ENCODE results near the gene ZNRF3.

The ZNRF3 gene

DNA sequence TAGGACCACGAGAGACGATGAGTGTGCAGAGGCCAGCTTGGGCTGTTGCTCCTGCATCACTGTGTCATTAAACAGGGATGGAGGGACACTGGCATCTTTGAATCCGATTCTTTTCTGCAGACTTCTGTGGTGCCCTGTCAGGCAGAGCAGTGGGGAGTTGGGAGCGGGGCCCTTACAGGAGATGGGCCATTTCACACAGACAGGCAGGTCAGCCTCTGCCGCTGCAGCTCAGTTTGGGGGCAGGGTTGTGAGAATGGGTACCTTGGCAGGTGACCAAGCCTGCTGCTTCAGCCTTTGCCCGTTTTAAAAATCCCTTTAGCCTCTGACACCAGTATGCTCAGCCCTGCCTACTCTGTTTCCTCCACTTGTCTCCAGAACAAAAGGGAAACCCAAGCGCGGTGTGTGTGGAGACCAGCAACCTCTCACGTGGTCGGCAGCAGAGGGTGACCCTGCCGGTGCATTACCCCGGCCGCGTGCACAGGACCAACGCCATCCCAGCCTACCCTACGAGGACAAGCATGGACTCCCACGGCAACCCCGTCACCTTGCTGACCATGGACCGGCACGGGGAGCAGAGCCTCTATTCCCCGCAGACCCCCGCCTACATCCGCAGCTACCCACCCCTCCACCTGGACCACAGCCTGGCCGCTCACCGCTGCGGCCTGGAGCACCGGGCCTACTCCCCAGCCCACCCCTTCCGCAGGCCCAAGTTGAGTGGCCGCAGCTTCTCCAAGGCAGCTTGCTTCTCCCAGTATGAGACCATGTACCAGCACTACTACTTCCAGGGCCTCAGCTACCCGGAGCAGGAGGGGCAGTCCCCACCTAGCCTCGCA, 165.7 kb downstream of the ZNRF3 start:
- FAIRE-seq (no peak), DNase-seq (ENCODE audit: extremely low spot score, insufficient read length, low read depth) (no peak)

DNA sequence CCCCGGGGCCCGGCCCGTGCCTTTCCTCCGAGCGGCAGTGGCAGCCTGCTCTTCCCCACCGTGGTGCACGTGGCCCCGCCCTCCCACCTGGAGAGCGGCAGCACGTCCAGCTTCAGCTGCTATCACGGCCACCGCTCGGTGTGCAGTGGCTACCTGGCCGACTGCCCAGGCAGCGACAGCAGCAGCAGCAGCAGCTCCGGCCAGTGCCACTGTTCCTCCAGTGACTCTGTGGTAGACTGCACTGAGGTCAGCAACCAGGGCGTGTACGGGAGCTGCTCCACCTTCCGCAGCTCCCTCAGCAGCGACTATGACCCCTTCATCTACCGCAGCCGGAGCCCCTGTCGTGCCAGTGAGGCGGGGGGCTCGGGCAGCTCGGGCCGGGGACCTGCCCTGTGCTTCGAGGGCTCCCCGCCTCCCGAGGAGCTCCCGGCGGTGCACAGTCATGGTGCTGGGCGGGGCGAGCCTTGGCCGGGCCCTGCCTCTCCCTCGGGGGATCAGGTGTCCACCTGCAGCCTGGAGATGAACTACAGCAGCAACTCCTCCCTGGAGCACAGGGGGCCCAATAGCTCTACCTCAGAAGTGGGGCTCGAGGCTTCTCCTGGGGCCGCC, 166.4 kb downstream of the ZNRF3 start:
- no peak for DNase-seq (ENCODE audit: extremely low spot score, insufficient read length, low read depth)
- no peak for FAIRE-seq

DNA sequence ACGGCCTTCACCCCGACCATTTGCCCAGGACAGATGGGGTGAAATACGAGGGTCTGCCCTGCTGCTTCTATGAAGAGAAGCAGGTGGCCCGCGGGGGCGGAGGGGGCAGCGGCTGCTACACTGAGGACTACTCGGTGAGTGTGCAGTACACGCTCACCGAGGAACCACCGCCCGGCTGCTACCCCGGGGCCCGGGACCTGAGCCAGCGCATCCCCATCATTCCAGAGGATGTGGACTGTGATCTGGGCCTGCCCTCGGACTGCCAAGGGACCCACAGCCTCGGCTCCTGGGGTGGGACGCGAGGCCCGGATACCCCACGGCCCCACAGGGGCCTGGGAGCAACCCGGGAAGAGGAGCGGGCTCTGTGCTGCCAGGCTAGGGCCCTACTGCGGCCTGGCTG, 167.1 kb downstream of the ZNRF3 start:
- FAIRE-seq: no peak

DNA sequence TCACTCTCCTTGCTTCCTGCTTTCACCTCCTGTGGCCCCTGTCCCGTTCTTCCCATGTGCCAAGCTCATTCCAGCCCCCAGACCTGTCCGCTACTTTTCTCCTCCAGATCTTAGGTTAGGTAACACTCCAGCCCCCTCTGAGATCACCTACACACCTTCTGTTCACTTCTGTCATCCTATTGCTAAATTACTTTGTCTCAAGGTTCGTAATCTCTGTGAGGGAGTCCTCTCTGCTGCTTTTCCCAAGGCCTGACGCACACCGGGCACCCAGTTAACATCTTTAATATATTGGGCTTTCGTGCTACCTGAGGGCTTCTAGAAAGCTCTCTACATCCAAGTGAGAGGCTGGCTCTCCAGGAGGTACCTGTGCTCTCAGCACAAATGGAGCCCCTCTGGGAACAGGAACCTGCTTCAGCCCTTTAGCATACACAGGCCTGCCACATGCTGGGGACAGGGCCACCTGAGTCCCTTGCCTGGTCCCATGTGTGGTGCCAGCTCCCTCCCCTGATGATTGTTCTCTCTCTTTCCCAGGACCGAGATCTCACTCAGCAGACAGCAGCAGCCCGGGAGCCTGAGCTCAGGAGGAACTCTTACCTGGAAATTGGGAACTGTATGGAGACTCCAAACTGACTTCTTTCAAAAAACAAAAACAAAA, 169.8 kb downstream of the ZNRF3 start:
- FAIRE-seq (no peak), DNase-seq (ENCODE audit: extremely low spot score, insufficient read length, low read depth) (no peak)

More for the DNA sequence above, 167.1 kb downstream of the ZNRF3 start:
- no peak for DNase-seq (ENCODE audit: extremely low spot score, insufficient read length, low read depth)

DNA sequence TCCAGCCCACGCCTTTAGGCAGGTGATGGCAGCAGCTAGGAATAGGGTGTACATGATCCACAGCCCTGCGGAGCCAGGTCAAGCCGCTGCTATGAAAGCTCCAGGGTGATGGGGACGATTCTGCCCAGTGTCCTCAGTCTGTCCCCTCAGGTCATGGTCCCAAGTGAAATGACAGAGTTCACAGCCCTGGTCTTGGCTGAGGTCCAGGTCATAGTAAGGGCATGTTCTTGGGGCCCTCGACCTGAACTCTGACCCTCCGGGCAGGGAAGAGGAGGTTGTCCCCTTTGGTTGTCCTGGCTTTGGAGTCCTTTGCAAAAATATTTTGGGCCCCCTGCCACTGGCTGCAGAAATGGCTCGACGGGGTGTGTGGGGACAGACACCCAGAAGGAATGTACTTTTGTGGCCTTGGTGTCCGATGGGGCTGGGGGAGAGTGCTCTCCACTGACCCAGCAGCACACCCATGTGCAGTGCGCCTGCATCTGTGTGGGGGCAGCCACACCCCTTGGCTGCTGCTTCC, 170.9 kb downstream of the ZNRF3 start:
- DNase-seq (ENCODE audit: extremely low spot score, insufficient read length, low read depth): no peak
- FAIRE-seq: no peak

DNA sequence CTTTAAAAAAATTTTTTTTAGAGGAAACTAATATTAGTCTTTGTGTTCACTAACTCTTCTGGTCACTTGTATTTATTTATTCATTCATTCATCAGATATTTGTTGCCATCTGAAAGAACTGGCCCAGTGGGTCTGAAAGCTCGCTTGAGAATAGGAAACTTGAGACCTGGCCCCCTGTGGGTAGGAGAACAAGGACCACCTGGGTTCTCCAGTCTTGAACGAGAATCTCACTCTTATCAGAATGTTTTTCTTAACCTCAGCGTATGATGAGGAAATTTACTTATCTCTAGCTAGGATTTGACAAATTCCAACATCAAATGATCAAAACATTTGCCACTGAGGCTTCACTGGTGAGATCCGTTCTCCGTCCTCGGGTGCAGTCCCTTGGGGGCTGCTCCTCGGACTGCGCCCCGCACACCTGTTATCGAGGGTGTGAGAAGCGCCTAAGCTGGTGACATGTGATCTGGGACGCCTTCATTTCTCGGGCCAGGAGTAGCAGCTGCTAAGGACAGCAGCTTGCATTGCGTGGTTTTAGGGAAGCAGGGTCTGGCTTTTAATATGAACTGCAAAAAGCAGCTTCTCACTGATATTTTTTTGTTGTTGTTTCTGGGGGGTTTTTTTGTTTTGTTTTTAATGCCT, 171.9 kb downstream of the ZNRF3 start:
- DNase-seq (ENCODE audit: extremely low spot score, insufficient read length, low read depth) (no peak), FAIRE-seq (no peak)

DNA sequence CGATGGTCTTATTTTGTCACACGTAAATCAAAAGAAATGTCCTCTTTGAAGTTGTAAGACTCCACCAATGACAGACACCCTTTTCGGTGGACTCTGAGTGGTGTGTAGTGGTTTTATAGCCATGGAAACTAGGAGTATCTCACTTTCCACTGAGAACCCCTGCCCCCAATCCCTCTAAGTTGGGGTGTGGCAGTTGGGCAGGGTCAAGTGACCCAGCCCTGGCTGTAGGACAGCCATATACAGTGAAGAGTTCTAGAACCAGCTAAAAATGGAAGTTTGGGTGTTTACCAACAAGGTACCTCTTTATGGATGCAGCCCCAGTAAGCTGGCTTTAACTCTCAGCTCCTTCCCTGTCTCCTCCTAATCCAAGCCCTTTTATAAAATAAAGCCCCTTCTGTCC, 173.1 kb downstream of the ZNRF3 start:
- DNase-seq (ENCODE audit: extremely low spot score, insufficient read length, low read depth) (no peak), FAIRE-seq (no peak)

DNA sequence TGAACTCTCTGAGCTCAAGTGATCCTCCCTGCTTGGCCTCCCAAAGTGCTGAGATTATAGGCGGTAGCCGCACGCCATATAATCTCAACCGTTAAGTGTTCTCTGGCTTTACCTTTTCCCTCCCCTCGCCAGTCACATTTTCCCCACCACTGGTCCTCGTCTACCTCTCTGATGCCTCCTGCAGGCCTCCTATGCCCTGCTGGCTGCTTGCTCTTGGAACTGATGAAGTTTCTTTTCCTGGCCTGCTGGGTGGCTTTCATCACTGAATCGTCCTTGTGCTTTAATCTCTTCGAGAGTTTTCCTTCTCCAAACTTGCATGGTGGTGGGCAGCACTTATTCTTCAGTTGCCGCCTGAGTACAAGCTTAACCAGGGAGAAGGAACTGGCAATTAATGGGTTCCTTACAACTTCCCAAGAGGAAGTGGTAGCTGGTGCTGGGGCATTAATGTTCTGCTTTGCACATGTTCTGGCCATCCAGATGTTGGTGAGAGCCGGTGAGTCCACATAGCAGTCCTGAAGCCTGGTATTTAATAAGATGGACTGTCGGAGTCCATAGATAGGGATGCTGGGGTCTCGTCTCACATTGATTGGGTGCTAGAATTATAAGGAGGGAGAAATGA, 177.0 kb downstream of the ZNRF3 start:
- no peak for FAIRE-seq
- DNase-seq (ENCODE audit: extremely low spot score, insufficient read length, low read depth): no peak

DNA sequence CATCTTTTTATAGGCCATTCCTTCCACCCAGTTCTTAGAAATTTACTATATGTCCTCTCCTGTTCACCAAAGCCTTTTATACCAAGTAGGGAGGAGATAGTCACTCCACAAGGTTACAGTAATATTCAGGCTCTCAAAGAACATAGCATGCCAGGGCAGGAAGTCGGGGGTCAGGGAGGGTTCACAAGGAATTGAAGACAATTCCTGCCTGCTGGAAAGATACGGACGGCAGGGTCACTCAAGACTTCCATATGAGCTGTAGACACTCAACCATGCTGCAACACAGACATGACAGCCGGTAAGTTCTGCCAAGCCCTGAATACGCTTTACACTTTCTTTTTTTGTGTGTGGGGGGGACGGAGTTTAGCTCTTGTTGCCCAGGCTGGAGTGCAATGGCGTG, 177.6 kb downstream of the ZNRF3 start:
- FAIRE-seq (no peak), DNase-seq (ENCODE audit: extremely low spot score, insufficient read length, low read depth) (no peak)

DNA sequence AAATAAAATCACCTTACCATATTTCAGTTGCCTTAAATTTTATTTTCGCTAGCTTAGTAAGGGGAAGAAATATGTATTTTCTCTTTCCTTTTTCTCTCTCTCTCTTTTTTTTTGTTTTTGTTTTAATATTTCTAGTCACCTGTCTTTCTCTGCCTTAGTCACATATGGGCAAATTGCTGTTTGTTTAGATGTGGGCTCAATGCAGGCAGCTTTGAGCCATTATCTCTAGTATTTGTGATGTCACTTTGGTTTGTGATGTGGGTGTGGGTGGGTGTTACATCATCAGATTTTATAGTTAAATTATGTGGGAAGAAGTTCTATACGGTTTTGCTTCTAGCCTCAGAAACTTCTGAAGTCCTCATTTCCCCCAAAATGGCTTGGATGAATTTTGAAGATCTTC, 178.4 kb downstream of the ZNRF3 start, which contains the start of gene C22orf31:
Gene C22orf31 (minus strand): TSS at position 59 of the 400 bp plus-strand sequence. CDS start 39 bp downstream, at position 20.
- no peak for FAIRE-seq

DNA sequence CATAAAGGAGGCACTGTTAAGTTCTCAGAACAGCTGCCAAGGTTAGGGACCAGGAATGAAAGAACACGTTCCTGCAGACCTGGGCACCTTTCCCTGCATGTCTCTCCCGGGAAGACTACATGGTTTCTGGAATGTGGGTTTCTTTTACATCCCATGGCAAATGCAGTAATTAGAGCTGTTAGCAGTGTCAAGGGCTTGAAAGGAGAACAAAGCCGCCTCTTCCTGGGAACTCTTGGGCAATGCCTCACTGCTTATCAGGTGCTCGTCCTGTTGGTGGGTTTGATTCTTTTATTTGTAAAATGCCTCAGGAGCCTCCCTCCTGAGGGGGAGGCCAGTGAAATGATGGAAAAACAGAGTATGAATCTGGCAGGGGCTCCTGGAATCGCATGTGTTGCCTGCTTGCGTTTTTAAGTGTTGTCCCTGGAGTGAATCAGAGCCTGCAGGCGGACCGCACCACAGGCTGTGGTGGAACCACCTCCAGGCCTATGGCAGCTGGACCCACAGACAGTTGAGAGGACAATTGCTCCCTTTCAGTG, 179.0 kb downstream of the ZNRF3 start:
- FAIRE-seq: no peak

More for the DNA sequence above, 178.4 kb downstream of the ZNRF3 start, which contains the start of gene C22orf31:
- DNase-seq (ENCODE audit: extremely low spot score, insufficient read length, low read depth): no peak

DNA sequence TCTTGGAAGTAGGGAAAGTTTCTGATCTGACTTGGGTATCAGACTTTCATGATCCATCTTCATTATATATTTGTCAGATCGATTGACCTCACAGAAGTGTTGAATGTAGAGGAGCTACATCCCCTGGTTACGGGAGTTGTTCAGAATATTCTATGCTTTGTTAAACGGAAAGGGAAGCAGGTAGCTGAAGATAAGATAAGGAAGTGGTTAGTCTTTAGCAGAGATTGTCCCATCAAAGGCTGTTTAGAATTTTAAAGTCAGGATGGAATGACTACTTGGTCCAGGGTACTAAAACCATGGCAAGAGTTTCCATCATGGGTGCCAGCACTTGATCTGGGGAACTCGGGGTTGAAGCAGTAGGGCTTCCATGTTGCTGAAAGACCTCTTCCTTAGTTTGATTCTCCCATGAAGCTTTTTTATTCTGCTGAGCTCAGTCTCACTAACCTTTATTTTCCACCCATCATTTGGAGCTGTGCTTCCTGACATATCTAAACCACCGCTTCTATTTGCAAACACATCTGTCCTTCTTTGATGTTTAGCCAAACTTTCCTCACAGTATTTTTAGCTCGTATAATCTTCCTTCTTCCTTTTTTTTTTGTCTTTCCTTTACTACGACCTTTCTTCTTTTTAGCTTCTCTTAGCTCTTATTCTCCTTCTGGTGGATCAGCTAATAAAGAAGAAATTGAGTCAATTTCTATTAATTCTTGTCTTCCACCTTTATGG, 182.3 kb downstream of the ZNRF3 start:
- no peak for DNase-seq (ENCODE audit: extremely low spot score, insufficient read length, low read depth)
- FAIRE-seq: peak; percentile 44

More for the DNA sequence above, 179.0 kb downstream of the ZNRF3 start:
- no peak for DNase-seq (ENCODE audit: extremely low spot score, insufficient read length, low read depth)

DNA sequence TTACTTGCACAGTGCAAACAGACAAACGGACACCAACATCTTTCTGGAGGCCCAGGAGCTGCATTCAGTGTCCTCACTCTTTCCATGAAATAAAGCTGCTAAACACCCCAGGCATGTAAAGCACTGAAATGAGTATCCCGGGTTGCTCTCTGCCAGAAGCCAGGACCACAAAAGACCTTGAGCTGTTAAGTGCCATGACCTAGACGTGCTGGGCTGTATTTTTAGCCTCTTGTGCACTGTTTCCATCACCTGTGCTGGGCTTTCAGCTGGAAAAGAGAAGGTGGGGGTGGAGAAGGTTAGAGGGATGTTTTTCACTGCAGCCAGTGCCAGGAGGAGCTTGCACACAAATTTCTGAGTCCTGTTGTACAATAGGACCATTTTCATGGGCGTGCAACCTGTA, 186.1 kb downstream of the ZNRF3 start:
- FAIRE-seq (no peak), DNase-seq (ENCODE audit: extremely low spot score, insufficient read length, low read depth) (no peak)

DNA sequence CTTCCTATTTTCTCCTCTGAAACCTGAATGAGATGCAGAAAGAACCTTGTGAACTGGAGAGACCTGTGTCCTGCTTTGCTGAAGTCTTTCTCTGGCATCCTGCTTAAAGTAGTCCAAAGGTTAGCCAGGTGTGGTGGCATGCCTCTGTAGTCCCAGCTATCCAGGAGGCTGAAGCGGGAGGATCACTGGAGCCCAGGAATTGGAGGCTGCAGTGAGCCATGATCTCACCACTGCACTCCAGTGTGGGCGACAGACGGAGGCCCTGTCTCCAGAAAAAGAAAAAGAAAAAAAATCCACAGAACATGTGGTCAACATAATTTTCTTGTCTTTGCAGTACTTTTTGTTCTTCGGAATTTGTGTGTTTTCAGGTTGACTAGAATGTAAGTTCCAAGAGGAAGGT, 187.1 kb downstream of the ZNRF3 start:
- FAIRE-seq (no peak), DNase-seq (ENCODE audit: extremely low spot score, insufficient read length, low read depth) (no peak)

DNA sequence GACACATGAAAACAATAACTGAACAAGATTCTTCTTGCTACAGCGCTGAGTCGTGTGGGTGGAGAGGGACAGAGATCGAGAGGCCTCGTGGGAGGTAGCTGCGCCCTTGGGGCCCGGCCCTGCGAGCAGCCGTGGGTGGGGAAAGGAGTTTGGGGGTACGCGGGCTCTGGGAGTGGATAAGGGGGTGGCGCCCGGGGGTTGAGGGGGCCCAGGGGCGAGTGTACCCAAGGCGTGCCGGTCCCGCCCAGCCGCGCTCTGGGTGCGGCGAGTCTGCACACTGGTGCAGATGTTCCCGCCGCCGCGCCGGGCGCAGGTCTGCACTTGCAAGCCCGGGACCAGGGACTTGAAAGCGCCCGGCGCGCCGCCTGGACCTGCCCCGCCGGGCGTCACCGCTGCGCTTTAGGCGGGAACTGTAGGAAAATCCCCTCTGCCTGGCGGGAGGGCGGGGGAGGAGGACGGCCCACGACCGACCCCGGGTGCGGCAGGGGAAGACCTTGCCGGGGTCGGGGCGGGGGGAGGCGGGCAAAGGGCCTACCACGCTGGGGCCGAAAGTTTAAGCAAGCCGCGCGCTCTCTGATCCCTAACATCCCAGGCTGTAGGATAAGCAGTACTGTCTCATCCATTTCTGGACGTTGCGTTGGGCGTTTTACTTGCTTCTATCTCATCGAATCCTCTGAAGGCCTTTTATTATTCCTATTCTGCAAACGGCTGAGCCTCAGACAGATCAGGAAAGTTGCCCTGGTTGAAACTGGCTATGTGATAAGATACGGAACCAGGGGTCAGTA, 188.1 kb downstream of the ZNRF3 start:
- no peak for DNase-seq (ENCODE audit: extremely low spot score, insufficient read length, low read depth)
- peak; percentile 38 for FAIRE-seq

DNA sequence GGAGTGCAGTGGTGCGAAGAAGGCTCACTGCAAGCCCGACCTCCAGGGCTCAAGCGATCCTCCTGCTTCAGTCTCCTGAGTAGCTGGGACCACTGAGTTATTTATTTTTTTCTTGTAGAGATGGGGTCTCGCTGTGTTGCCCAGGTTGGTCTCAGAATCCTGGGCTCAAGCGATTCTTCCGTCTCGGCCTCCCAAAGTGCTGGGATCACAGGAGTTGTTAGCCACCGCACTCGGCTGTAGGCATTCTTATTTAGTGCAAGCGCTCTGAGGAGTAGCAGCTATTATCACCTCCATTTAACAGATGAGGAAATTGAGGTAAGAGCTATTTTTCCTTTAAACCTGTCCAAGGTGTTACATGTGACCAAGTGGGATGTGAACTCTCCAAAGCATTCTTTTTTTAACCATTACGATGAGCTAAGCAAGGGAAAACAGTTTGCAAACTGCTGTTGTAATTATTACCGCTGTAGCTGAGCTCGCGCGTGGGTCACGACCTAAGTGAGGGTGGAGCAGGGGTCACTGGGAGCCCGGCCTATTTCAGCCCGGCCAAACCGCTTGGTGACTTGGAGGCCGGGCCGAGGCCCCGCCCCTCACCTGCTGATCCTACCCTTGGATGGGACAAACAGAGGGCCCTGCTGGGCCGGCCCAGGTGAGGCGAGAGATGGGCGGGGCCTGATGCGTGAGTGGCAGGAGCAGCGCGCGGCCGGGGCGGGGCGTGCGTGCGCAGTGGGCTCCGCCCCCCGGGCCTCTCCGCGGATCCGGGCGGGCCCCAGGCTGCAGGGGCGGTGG, 189.0 kb downstream of the ZNRF3 start:
- FAIRE-seq: peak; percentile 81

DNA sequence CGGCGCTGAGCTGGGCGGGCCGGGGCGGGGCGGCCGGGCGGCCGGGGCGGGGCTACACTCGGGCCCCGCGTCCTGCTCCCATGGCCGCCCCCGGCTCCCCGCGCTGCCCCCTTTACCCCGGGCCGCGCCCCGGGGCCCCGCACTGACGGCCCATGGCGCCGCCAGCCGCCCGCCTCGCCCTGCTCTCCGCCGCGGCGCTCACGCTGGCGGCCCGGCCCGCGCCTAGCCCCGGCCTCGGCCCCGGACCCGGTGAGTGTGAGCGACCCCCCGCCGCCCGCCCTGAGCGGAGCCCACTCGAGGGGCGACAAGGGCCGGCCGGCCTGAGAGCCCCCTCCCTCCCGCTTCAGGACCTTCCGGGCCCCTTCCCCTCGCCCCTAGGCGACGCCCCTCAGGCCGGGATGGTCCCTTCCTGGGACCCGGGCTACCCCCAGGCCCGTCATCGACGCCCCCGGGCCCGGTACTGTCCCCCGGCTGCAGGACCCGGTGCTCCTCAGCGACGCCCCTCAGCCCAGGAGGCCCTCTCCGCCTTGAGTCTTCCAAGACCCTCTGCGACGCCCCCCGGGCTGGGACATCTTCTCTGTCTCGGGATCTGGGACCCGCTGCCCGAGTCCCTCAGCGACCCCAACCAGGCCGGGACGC, 189.7 kb downstream of the ZNRF3 start, which contains the start of gene KREMEN1:
Gene KREMEN1 (plus strand): TSS at position 57 of the 639 bp plus-strand sequence. CDS start 96 bp downstream, at position 153.
- DNase-seq (ENCODE audit: extremely low spot score, insufficient read length, low read depth) (no peak), FAIRE-seq (no peak)

More for the DNA sequence above, 189.0 kb downstream of the ZNRF3 start:
- DNase-seq (ENCODE audit: extremely low spot score, insufficient read length, low read depth): peak; percentile 91
